ENCODE results near the gene TIFAB.
A peak's percentile ranks its signal among the peaks of the same experiment; 100 is the strongest.

TIFAB gene

DNA sequence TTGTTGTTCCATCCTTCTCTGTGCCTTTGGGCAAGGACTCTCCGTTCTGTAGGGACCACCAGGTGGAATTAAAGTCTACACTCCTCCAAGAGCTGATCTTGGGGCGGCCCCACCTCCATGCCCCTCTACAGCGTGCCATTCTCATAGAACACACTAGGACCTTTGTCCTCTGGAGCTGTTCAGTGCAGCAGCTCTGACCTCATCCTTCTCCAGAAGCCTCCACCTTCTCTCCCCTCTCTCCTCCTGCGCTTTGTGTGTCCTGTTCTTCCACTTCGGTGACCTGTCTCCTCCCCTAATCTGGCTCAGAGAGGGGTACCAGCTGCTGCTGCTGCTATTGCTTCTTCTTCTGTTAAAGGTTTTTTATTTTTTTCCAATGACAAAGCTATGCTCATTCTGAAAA lies 51.3 kb downstream of the TIFAB start:
- Histone ChIP-seq H2BK12ac (ENCODE audit: low read length) (no peak overlapping the region), H3K79me1 (ENCODE audit: low read depth, low read length) (no peaks in the 10 kb centered on the region), H3K18ac (ENCODE audit: low read length) (no peak overlapping the region), H3K4ac (ENCODE audit: low read length) (no peak overlapping the region), H3K9me3 (replicated peaks in 1 of 2; ENCODE audit: control insufficient read depth in 2 of 2, insufficient read depth in 1 of 2, low read depth in 1 of 2, low read length in 2 of 2) (no peaks in the 10 kb centered on the region), H2BK5ac (ENCODE audit: low read length) (no peak overlapping the region), H3K14ac (ENCODE audit: low read length) (no peak overlapping the region), H2AFZ (ENCODE audit: low read length) (peak overlapping the region; percentile 97), H3K4me2 (ENCODE audit: insufficient read depth, low read length, poor library complexity, severe bottlenecking) (no peak overlapping the region), H3K4me3 (ENCODE audit: low read length in 2 of 2) (no peak overlapping the region), H2AK5ac (ENCODE audit: low read depth, low read length) (no peak overlapping the region), H2BK15ac (ENCODE audit: low read length) (no peak overlapping the region), H3K27ac (replicated peaks; ENCODE audit: low read length) (no peak overlapping the region), H3K23ac (ENCODE audit: low read depth, low read length, poor library complexity) (no peak overlapping the region), H4K8ac (ENCODE audit: low read depth, low read length) (no peak overlapping the region), H4K91ac (ENCODE audit: low read depth, low read length, poor library complexity) (no peak overlapping the region), H3K9ac (ENCODE audit: low read depth, low read length, poor library complexity) (no peak overlapping the region), H3K36me3 (replicated peaks in 1 of 2; ENCODE audit: control insufficient read depth in 2 of 2, insufficient read depth in 2 of 2, low read length in 2 of 2) (peaks cover 0 to 18% of the 10 kb centered on the region in 2 donors), H2BK120ac (ENCODE audit: low read depth, low read length) (no peak overlapping the region), H3K4me1 (ENCODE audit: control insufficient read depth in 2 of 2, insufficient read depth in 1 of 2, low read depth in 1 of 2, low read length in 2 of 2) (peaks cover 5 to 20% of the 10 kb centered on the region in 2 donors), H3K27me3 (ENCODE audit: control insufficient read depth in 3 of 3, insufficient read depth in 3 of 3, low read depth in 1 of 3, low read length in 3 of 3) (peaks cover 0 to 17% (median 5%) of the 10 kb centered on the region in 3 experiments)
- DNase-seq (ENCODE audit: low spot score): peak; percentile 17
- no CpG with 5 or more reads among the region's 5 CpGs for WGBS, 2 donors (ENCODE audit: extremely low coverage in 2 of 2, insufficient read length in 2 of 2, insufficient replicate concordance in 1 of 2)

- Histone ChIP-seq H3K18ac (ENCODE audit: low read length) (no peak overlapping the region), H3K4me2 (ENCODE audit: insufficient read depth, low read length, poor library complexity, severe bottlenecking) (peak overlapping the region; percentile 90), H3K9ac (ENCODE audit: low read depth, low read length, poor library complexity) (peak overlapping the region; percentile 91), H2AK5ac (ENCODE audit: low read depth, low read length) (no peak overlapping the region), H3K4ac (ENCODE audit: low read length) (no peak overlapping the region), H3K4me3 (ENCODE audit: low read length in 2 of 2) (peak overlapping the region; percentile 94 to 98), H3K27ac (replicated peaks; ENCODE audit: low read length) (no peak overlapping the region), H2BK12ac (ENCODE audit: low read length) (no peak overlapping the region), H3K9me3 (replicated peaks in 1 of 2; ENCODE audit: control insufficient read depth in 2 of 2, insufficient read depth in 1 of 2, low read depth in 1 of 2, low read length in 2 of 2) (no peaks in the 10 kb centered on the region), H3K27me3 (ENCODE audit: control insufficient read depth in 3 of 3, insufficient read depth in 3 of 3, low read depth in 1 of 3, low read length in 3 of 3) (peaks cover 0 to 17% (median 5%) of the 10 kb centered on the region in 3 experiments), H4K8ac (ENCODE audit: low read depth, low read length) (no peak overlapping the region), H2BK5ac (ENCODE audit: low read length) (no peak overlapping the region), H3K23ac (ENCODE audit: low read depth, low read length, poor library complexity) (no peak overlapping the region), H2AFZ (ENCODE audit: low read length) (peak overlapping the region; percentile 97), H2BK120ac (ENCODE audit: low read depth, low read length) (no peak overlapping the region), H2BK15ac (ENCODE audit: low read length) (no peak overlapping the region), H3K79me1 (ENCODE audit: low read depth, low read length) (peaks cover 3% of the 10 kb centered on the region), H4K91ac (ENCODE audit: low read depth, low read length, poor library complexity) (no peak overlapping the region), H3K36me3 (replicated peaks in 1 of 2; ENCODE audit: control insufficient read depth in 2 of 2, insufficient read depth in 2 of 2, low read length in 2 of 2) (peaks cover 0 to 24% of the 10 kb centered on the region in 2 donors), H3K4me1 (ENCODE audit: control insufficient read depth in 2 of 2, insufficient read depth in 1 of 2, low read depth in 1 of 2, low read length in 2 of 2) (peaks cover 5 to 20% of the 10 kb centered on the region in 2 donors), H3K14ac (ENCODE audit: low read length) (no peak overlapping the region)
- WGBS, 2 donors (ENCODE audit: extremely low coverage in 2 of 2, insufficient read length in 2 of 2, insufficient replicate concordance in 1 of 2): no CpG with 5 or more reads among the region's 25 CpGs
- DNase-seq (ENCODE audit: low spot score): no peak
These were observed 52.2 kb downstream of the TIFAB start for GRCh38 chr5:135399794-135400542.

DNA sequence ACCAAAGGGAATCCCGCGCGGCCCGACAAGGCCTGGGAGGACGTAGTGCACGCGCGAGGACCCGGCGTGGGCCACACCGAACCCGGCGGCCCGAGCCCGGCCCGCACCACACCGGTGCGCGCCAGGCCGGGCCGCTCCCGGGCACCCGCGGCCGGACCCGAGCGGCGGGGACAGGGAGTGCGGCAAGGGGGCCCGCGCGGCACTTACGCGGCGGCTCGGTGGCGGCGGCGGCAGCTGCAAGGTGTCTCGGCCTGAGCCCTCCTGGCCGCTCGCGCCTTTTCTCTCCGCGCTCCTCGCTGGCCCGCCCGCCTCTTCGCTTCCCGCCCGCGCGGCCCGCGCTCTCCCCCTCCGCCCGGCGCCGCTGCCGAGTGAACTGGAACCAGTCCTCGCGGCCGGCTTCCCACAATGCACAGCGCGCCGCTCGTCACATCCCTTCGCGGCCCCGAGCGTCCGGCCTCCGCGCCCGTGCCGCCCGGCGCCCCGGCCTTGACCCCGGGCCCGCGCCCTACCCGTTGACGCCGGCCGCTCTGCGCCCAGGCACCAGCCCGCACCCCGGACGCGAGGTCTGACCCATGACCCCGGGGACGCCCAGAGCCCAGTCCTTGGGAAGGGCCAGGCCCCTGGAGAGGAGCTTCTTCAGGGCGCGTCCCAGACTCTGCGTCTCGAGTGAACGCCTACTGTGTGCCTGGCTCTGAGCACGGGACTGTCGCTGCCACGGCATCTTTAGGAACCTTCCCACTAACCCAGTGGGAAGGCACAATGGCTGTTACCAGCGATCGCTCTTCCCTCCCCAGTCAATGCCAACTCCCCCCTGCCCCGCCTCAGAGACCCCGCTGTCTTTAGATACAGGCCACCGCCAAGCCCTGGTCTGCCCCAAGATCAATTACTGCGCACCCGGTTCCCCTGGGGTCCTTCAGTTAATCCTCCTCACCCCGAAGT lies 53.0 kb downstream of the TIFAB start, which contains the start of gene MACROH2A1:
Gene MACROH2A1, minus strand, starts transcription at position 377 of the 939 bp plus-strand sequence. CDS start 10,138 bp downstream, outside the sequence.
- H3K27ac ChIP-seq (replicated peaks; ENCODE audit: low read length): peak within 1 kb of the TSS; percentile 45
- H2BK15ac ChIP-seq (ENCODE audit: low read length): peak within 1 kb of the TSS; percentile 62

More for the DNA sequence above, 53.0 kb downstream of the TIFAB start, which contains the start of gene MACROH2A1:
- Histone ChIP-seq H4K91ac (ENCODE audit: low read depth, low read length, poor library complexity) (no peak within 1 kb of the TSS), H3K4me2 (ENCODE audit: insufficient read depth, low read length, poor library complexity, severe bottlenecking) (peak within 1 kb of the TSS; percentile 90), H3K4me3 (ENCODE audit: low read length in 2 of 2) (peak within 1 kb of the TSS; percentile 94 to 98), H2BK120ac (ENCODE audit: low read depth, low read length) (peak within 1 kb of the TSS; percentile 47), H3K27me3 (ENCODE audit: control insufficient read depth in 3 of 3, insufficient read depth in 3 of 3, low read depth in 1 of 3, low read length in 3 of 3) (peaks cover 0 to 17% (median 5%) of the 10 kb centered on the region in 3 experiments), H2AK5ac (ENCODE audit: low read depth, low read length) (peak within 1 kb of the TSS; percentile 70), H3K14ac (ENCODE audit: low read length) (peak within 1 kb of the TSS; percentile 95), H3K23ac (ENCODE audit: low read depth, low read length, poor library complexity) (peak within 1 kb of the TSS; percentile 94), H2BK12ac (ENCODE audit: low read length) (no peak within 1 kb of the TSS), H3K18ac (ENCODE audit: low read length) (peak within 1 kb of the TSS; percentile 96), H3K36me3 (replicated peaks in 1 of 2; ENCODE audit: control insufficient read depth in 2 of 2, insufficient read depth in 2 of 2, low read length in 2 of 2) (peaks cover 1 to 30% of the 10 kb centered on the region in 2 donors), H4K8ac (ENCODE audit: low read depth, low read length) (peak within 1 kb of the TSS; percentile 95), H3K79me1 (ENCODE audit: low read depth, low read length) (peaks cover 3% of the 10 kb centered on the region), H3K9ac (ENCODE audit: low read depth, low read length, poor library complexity) (peak within 1 kb of the TSS; percentile 91), H3K4ac (ENCODE audit: low read length) (no peak within 1 kb of the TSS), H2BK5ac (ENCODE audit: low read length) (peak within 1 kb of the TSS; percentile 58), H3K4me1 (ENCODE audit: control insufficient read depth in 2 of 2, insufficient read depth in 1 of 2, low read depth in 1 of 2, low read length in 2 of 2) (peaks cover 5 to 20% of the 10 kb centered on the region in 2 donors), H2AFZ (ENCODE audit: low read length) (peak within 1 kb of the TSS; percentile 97), H3K9me3 (replicated peaks in 1 of 2; ENCODE audit: control insufficient read depth in 2 of 2, insufficient read depth in 1 of 2, low read depth in 1 of 2, low read length in 2 of 2) (no peaks in the 10 kb centered on the region)
- WGBS, 2 donors (ENCODE audit: extremely low coverage in 2 of 2, insufficient read length in 2 of 2, insufficient replicate concordance in 1 of 2): no CpG with 5 or more reads among the region's 109 CpGs
- peak; percentile 75 for DNase-seq (ENCODE audit: low spot score)
